HG03520 (cell line): ENCODE results near the gene DPH1.
A peak's percentile ranks its signal among the peaks of the same experiment; 100 is the strongest.

ENCODE experiments used
- ATAC-seq: cut with Tn5 transposase; IDR thresholded peaks from one replicate; pipeline ENCODE4 v1.9.1; 2021; ENCODE audit warnings: mild to moderate bottlenecking, moderate library complexity; ENCODE audit not compliant: unreplicated experiment

Gene DPH1

GRCh38 chr17:2059547-2060384, 29.8 kb downstream of the DPH1 start:
- ATAC-seq = no peak

GRCh38 chr17:2060385-2060658, 30.4 kb downstream of the DPH1 start:
- no peak for ATAC-seq

GRCh38 chr17:2060681-2061440, 30.9 kb downstream of the DPH1 start:
- ATAC-seq = no peak

GRCh38 chr17:2061441-2061958, 31.5 kb downstream of the DPH1 start:
- no peak for ATAC-seq

GRCh38 chr17:2062571-2063183, 32.7 kb downstream of the DPH1 start:
- ATAC-seq = no peak

GRCh38 chr17:2063261-2064146, 33.6 kb downstream of the DPH1 start:
- ATAC-seq = no peak

GRCh38 chr17:2064147-2064489, 34.2 kb downstream of the DPH1 start:
- ATAC-seq = no peak

GRCh38 chr17:2064520-2064971, 34.6 kb downstream of the DPH1 start:
- ATAC-seq = no peak

- ATAC-seq = no peak
Measured at GRCh38 chr17:2064980-2065785, 35.2 kb downstream of the DPH1 start.

- no peak for ATAC-seq
Measured at GRCh38 chr17:2065949-2066400, 36.0 kb downstream of the DPH1 start.

GRCh38 chr17:2067048-2067561, 37.2 kb downstream of the DPH1 start:
- ATAC-seq = no peak

GRCh38 chr17:2067608-2068024, 37.7 kb downstream of the DPH1 start:
- no peak for ATAC-seq

- no peak for ATAC-seq
Measured at GRCh38 chr17:2068031-2068518, 38.1 kb downstream of the DPH1 start.

- no peak for ATAC-seq
Measured at GRCh38 chr17:2068519-2069051, 38.6 kb downstream of the DPH1 start.

GRCh38 chr17:2070241-2071023, 40.5 kb downstream of the DPH1 start:
- ATAC-seq = peak; percentile 71

- no peak for ATAC-seq
Measured at GRCh38 chr17:2071024-2071385, 41.1 kb downstream of the DPH1 start.

- ATAC-seq = no peak
Measured at GRCh38 chr17:2071455-2072281, 41.7 kb downstream of the DPH1 start.

- ATAC-seq = no peak
Measured at GRCh38 chr17:2074919-2075318, 45.0 kb downstream of the DPH1 start.
